Measurements from ENCODE around the gene JOSD2. TPM values are rescaled to one million over a fixed set of nuclear protein-coding genes. Genes with fewer than 3 reads are reported as not detected.

The JOSD2 gene
- total and polyA plus RNA-seq, 9 of the 15 experiments (the other 6 are each of a cell fraction or from before 2014, with no cell fraction given): 0.06 to 14.4 (median 3.1) TPM

DNA sequence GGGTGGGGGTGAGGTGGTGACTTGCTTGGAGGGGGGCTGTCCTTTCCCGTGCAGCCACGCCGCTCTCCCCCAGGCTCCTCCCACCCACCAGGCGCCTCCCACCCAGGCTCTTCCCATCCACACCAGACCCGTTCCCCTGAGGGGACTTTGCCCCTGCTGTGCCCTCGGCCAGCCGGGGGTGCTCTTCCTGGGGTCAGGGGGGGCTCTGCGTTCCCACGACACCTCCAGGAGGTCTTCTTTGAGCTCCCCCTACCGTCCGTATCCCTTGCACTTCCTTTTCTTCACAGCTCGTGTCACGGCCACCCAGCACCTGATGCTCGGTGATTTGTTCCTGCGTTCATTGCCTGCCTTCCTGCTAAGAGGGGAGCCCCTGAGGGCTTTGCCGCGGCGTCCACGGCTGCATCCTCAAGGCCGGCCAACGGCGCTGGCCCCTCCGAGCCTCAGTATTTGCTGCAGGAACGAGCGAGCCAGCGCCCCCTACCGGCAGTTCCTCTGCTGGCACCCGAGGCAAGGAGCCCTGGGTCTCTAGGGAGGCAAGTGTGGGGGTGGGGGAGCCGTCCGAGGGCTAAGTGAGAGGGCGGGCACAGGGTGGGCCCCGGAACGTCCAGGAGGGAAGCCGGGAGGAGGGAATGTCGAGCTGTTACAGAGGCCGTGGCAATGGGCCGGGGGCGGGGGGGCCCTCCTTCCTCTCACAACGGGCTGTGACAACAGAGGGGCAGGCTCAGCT is 45.5 kb upstream of the JOSD2 start (continued):
- TF ChIP-seq, protein P1, sequence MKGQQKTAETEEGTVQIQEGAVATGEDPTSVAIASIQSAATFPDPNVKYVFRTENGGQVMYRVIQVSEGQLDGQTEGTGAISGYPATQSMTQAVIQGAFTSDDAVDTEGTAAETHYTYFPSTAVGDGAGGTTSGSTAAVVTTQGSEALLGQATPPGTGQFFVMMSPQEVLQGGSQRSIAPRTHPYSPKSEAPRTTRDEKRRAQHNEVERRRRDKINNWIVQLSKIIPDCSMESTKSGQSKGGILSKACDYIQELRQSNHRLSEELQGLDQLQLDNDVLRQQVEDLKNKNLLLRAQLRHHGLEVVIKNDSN (CRISPR knock-in tag; IDR thresholded peaks at IDR 0.05): no peak
- no peak for TF ChIP-seq NELFE (IDR thresholded peaks at IDR 0.05; ENCODE audit: insufficient read depth, insufficient read length)
- TF ChIP-seq HEY1 (CRISPR knock-in tag; IDR thresholded peaks at IDR 0.05; ENCODE audit: borderline replicate concordance): no peak
- no peak for TF ChIP-seq POLR2AphosphoS5 (IDR thresholded peaks at IDR 0.05; ENCODE audit: control insufficient read depth, insufficient read depth, low read depth, low read length)
- no peak for TF ChIP-seq RFX1 (IDR thresholded peaks at IDR 0.05)
- TF ChIP-seq, protein P2, sequence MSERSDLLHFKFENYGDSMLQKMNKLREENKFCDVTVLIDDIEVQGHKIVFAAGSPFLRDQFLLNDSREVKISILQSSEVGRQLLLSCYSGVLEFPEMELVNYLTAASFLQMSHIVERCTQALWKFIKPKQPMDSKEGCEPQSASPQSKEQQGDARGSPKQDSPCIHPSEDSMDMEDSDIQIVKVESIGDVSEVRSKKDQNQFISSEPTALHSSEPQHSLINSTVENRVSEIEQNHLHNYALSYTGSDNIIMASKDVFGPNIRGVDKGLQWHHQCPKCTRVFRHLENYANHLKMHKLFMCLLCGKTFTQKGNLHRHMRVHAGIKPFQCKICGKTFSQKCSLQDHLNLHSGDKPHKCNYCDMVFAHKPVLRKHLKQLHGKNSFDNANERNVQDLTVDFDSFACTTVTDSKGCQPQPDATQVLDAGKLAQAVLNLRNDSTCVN (CRISPR knock-in tag; IDR thresholded peaks at IDR 0.05): no peak
- TF ChIP-seq HDAC6 (IDR thresholded peaks at IDR 0.05; ENCODE audit: low read depth, low read length): no peak
- no peak for TF ChIP-seq SRSF7 (optimal IDR thresholded peaks at IDR 0.05; ENCODE audit: low read depth, low read length)
- no peak; the same call in 1 of the 2 replicates for TF ChIP-seq SIN3B (IDR thresholded peaks at IDR 0.05; ENCODE audit: low read depth)
- TF ChIP-seq, protein P3, sequence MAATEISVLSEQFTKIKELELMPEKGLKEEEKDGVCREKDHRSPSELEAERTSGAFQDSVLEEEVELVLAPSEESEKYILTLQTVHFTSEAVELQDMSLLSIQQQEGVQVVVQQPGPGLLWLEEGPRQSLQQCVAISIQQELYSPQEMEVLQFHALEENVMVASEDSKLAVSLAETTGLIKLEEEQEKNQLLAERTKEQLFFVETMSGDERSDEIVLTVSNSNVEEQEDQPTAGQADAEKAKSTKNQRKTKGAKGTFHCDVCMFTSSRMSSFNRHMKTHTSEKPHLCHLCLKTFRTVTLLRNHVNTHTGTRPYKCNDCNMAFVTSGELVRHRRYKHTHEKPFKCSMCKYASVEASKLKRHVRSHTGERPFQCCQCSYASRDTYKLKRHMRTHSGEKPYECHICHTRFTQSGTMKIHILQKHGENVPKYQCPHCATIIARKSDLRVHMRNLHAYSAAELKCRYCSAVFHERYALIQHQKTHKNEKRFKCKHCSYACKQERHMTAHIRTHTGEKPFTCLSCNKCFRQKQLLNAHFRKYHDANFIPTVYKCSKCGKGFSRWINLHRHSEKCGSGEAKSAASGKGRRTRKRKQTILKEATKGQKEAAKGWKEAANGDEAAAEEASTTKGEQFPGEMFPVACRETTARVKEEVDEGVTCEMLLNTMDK (IDR thresholded peaks at IDR 0.05; ENCODE audit: borderline replicate concordance, insufficient read depth, low read depth, low read length, poor library complexity, severe bottlenecking): peak; percentile 63
- no peak for TF ChIP-seq CREBBP (IDR thresholded peaks at IDR 0.05; ENCODE audit: low read depth, low read length)
- TF ChIP-seq SMARCE1 (IDR thresholded peaks at IDR 0.05): peak; percentile 72; the same call in 1 of the 2 replicates
- TF ChIP-seq TAF15 (IDR thresholded peaks at IDR 0.05; ENCODE audit: low read depth, low read length): no peak
- TF ChIP-seq SMARCA5 (IDR thresholded peaks at IDR 0.05): no peak
- peak; percentile 70 for TF ChIP-seq SPI1 (IDR thresholded peaks at IDR 0.05; ENCODE audit: borderline replicate concordance, low read depth, low read length)
- TF ChIP-seq FOSL1 (tag; conservative IDR thresholded peaks at IDR 0.05): no peak
- TF ChIP-seq ZNF274 (IDR thresholded peaks at IDR 0.05; ENCODE audit: borderline replicate concordance, low read depth, low read length): no peak
- TF ChIP-seq POLR2H (tag; IDR thresholded peaks at IDR 0.05; ENCODE audit: low read depth): no peak
- TF ChIP-seq PURB (CRISPR knock-in tag; IDR thresholded peaks at IDR 0.05; ENCODE audit: low read depth): no peak
- 0 out of 2 replicates have a peak, but pooled peaks have one; percentile 24 for TF ChIP-seq CHD2 (IDR thresholded peaks at IDR 0.05; ENCODE audit: low read depth, low read length)
- no peak for TF ChIP-seq ZNF707 (CRISPR knock-in tag; conservative IDR thresholded peaks at IDR 0.05)
- TF ChIP-seq RAD51 (IDR thresholded peaks at IDR 0.05; ENCODE audit: borderline replicate concordance, low read depth): no peak
- TF ChIP-seq U2AF1 (optimal IDR thresholded peaks at IDR 0.05; ENCODE audit: low read depth, low read length): no peak
